ENCODE results near the gene SLC5A6.

The SLC5A6 gene

DNA sequence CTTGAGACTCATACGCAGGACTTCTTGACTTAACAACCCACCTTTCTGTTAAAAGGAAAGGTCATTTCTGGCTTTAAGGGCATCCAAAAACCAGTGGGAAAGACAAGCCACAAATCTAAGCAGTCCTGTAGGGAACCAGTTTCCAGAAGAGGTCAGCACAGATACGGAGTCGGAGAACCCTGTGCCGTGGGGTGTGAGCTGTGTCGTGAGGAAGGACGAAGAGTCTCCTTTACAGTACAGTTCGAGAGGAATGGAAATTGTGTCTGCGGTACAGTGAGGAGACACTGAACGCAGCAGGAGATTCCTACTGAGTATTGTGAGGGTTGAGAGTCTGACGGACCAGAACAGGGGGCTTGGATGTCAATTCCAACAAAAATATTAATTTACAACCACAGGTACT, 33.0 kb upstream of the SLC5A6 start:
- TF ChIP-seq SIN3A (IDR thresholded peaks at IDR 0.05; ENCODE audit: borderline replicate concordance, insufficient read depth, low read length) (no peak), TAF1 (IDR thresholded peaks at IDR 0.05; ENCODE audit: borderline replicate concordance, insufficient read depth, low read length) (no peak), FOXP2 (optimal IDR thresholded peaks at IDR 0.05; ENCODE audit: borderline replicate concordance, extremely low read depth, extremely low read length, insufficient read depth) (no peak), POLR2AphosphoS5 (IDR thresholded peaks at IDR 0.05; ENCODE audit: low read depth, low read length) (no peak)
- TF ChIP-seq, protein P1, sequence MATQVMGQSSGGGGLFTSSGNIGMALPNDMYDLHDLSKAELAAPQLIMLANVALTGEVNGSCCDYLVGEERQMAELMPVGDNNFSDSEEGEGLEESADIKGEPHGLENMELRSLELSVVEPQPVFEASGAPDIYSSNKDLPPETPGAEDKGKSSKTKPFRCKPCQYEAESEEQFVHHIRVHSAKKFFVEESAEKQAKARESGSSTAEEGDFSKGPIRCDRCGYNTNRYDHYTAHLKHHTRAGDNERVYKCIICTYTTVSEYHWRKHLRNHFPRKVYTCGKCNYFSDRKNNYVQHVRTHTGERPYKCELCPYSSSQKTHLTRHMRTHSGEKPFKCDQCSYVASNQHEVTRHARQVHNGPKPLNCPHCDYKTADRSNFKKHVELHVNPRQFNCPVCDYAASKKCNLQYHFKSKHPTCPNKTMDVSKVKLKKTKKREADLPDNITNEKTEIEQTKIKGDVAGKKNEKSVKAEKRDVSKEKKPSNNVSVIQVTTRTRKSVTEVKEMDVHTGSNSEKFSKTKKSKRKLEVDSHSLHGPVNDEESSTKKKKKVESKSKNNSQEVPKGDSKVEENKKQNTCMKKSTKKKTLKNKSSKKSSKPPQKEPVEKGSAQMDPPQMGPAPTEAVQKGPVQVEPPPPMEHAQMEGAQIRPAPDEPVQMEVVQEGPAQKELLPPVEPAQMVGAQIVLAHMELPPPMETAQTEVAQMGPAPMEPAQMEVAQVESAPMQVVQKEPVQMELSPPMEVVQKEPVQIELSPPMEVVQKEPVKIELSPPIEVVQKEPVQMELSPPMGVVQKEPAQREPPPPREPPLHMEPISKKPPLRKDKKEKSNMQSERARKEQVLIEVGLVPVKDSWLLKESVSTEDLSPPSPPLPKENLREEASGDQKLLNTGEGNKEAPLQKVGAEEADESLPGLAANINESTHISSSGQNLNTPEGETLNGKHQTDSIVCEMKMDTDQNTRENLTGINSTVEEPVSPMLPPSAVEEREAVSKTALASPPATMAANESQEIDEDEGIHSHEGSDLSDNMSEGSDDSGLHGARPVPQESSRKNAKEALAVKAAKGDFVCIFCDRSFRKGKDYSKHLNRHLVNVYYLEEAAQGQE (IDR thresholded peaks at IDR 0.05; ENCODE audit: insufficient read depth in 1 of 2, low read depth in 2 of 2, low read length in 2 of 2), result no peak

DNA sequence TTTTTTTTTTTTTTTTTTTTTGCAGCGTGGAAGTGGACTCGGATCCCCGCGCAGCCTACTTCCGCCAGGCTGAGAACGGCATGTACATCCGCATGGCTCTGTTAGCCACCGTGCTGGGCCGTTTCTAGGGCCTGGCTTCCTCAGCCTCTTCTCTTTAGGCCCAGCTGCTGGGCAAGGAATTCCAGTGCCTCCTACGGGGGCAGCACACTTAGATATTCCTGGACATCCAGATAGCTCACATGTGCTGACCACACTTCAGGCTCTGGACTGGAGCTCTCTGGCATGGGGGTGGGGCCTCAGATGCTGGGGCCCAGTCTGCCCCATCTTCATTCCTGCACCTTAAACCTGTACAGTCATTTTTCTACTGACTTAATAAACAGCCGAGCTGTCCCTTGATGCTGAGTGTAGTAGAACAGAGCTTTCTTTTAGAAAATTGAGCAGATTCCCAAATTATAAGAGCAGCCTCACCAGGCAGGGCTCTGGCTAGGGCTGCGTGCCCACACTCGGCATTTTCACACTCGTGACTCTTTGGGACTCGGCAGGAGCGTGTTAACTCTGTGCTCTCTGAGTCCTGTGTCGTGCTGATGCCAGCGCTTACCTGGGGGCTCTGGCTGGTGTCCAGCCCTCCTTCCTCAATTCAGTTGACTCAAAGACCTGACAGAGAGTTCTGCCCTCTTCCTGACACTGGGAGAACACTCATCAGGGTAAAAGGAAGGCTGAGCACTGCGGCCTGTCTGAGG, 31.5 kb upstream of the SLC5A6 start:
- TF ChIP-seq POLR2AphosphoS5 (IDR thresholded peaks at IDR 0.05; ENCODE audit: low read depth, low read length) (no peak), TAF1 (IDR thresholded peaks at IDR 0.05; ENCODE audit: borderline replicate concordance, insufficient read depth, low read length) (no peak), SIN3A (IDR thresholded peaks at IDR 0.05; ENCODE audit: borderline replicate concordance, insufficient read depth, low read length) (no peak), FOXP2 (optimal IDR thresholded peaks at IDR 0.05; ENCODE audit: borderline replicate concordance, extremely low read depth, extremely low read length, insufficient read depth) (no peak)
- TF ChIP-seq, protein P1 (IDR thresholded peaks at IDR 0.05; ENCODE audit: insufficient read depth in 1 of 2, low read depth in 2 of 2, low read length in 2 of 2), result no peak

DNA sequence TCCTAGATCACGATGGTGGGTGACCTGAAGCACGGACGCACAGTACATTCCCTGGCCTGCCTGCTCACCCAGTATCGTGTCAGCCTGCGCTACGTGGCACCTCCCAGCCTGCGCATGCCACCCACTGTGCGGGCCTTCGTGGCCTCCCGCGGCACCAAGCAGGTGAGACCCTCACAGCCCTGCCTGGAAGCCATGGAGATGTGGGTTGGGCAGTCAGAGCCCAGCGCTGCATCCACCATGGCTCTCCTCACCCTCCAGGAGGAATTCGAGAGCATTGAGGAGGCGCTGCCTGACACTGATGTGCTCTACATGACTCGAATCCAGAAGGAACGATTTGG, 30.5 kb upstream of the SLC5A6 start:
- TF ChIP-seq FOXP2 (optimal IDR thresholded peaks at IDR 0.05; ENCODE audit: borderline replicate concordance, extremely low read depth, extremely low read length, insufficient read depth), result no peak
- no peak for TF ChIP-seq SIN3A (IDR thresholded peaks at IDR 0.05; ENCODE audit: borderline replicate concordance, insufficient read depth, low read length)
- TF ChIP-seq POLR2AphosphoS5 (IDR thresholded peaks at IDR 0.05; ENCODE audit: low read depth, low read length), result no peak
- TF ChIP-seq, protein P1 (IDR thresholded peaks at IDR 0.05; ENCODE audit: insufficient read depth in 1 of 2, low read depth in 2 of 2, low read length in 2 of 2), result no peak
- no peak for TF ChIP-seq TAF1 (IDR thresholded peaks at IDR 0.05; ENCODE audit: borderline replicate concordance, insufficient read depth, low read length)

GRCh38 chr2:27241761-27242613, 29.9 kb upstream of the SLC5A6 start:
- TF ChIP-seq SIN3A (IDR thresholded peaks at IDR 0.05; ENCODE audit: borderline replicate concordance, insufficient read depth, low read length), result no peak
- TF ChIP-seq, protein P1 (IDR thresholded peaks at IDR 0.05; ENCODE audit: insufficient read depth in 1 of 2, low read depth in 2 of 2, low read length in 2 of 2), result no peak
- no peak for TF ChIP-seq FOXP2 (optimal IDR thresholded peaks at IDR 0.05; ENCODE audit: borderline replicate concordance, extremely low read depth, extremely low read length, insufficient read depth)
- TF ChIP-seq POLR2AphosphoS5 (IDR thresholded peaks at IDR 0.05; ENCODE audit: low read depth, low read length), result no peak
- no peak for TF ChIP-seq TAF1 (IDR thresholded peaks at IDR 0.05; ENCODE audit: borderline replicate concordance, insufficient read depth, low read length)
